Keratinocyte (primary cell): ENCODE measurements around the gene RNF212.
"Not testable (repeated sequence)": the region's sequence is repeated elsewhere in the genome, so short reads cannot be mapped to it uniquely, and the experiment has no call there.

ENCODE experiments used
- EZH2 ChIP-seq: IDR thresholded peaks from one replicate; pipeline ENCODE4 v1.6.1; 2012; ENCODE audit warnings: inconsistent platforms, mild to moderate bottlenecking, low read length, moderate library complexity
- TF ChIP-seq, protein P1 (sequence below), 3 experiments: IDR thresholded peaks in 1 of 3; conservative IDR thresholded peaks in 1 of 3; optimal IDR thresholded peaks in 1 of 3; 2 replicates in 2 of 3; 3 replicates in 1 of 3; pipeline versions ENCODE3 to v1.5.1; 2011; ENCODE audit warnings: low read length in 3 of 3, mild to moderate bottlenecking in 3 of 3, moderate library complexity in 2 of 3, control low read depth in 1 of 3, inconsistent platforms in 1 of 3; ENCODE audit not compliant: insufficient read depth in 2 of 3; ENCODE audit errors: extremely low read depth in 1 of 3

DNA sequence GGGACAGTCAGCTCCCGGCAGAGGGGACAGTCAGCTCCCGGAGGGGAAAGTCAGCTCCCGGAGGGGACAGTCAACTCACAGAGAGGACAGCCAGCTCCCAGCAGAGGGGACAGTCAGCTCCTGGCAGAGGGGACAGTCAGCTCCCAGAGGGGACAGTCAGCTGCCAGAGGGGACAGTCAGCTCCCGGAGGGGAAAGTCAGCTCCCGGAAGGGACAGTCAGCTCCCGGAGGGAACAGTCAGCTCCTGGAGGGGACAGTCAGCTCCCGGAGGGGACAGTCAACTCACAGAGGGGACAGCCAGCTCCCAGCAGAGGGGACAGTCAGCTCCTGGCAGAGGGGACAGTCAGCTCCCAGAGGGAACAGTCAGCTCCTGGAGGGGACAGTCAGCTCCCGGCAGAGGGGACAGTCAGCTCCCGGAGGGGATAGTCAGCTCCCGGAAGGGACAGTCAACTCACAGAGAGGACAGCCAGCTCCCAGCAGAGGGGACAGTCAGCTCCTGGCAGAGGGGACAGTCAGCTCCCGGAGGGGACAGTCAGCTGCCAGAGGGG is 58.6 kb downstream of the RNF212 start:
- TF ChIP-seq, protein P1, sequence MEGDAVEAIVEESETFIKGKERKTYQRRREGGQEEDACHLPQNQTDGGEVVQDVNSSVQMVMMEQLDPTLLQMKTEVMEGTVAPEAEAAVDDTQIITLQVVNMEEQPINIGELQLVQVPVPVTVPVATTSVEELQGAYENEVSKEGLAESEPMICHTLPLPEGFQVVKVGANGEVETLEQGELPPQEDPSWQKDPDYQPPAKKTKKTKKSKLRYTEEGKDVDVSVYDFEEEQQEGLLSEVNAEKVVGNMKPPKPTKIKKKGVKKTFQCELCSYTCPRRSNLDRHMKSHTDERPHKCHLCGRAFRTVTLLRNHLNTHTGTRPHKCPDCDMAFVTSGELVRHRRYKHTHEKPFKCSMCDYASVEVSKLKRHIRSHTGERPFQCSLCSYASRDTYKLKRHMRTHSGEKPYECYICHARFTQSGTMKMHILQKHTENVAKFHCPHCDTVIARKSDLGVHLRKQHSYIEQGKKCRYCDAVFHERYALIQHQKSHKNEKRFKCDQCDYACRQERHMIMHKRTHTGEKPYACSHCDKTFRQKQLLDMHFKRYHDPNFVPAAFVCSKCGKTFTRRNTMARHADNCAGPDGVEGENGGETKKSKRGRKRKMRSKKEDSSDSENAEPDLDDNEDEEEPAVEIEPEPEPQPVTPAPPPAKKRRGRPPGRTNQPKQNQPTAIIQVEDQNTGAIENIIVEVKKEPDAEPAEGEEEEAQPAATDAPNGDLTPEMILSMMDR (optimal IDR thresholded peaks at IDR 0.05 in 1 of 3, IDR thresholded peaks at IDR 0.05 in 1 of 3, conservative IDR thresholded peaks at IDR 0.05 in 1 of 3; ENCODE audit: extremely low read depth in 1 of 3, insufficient read depth in 2 of 3, low read length in 3 of 3): not testable (repeated sequence)
- TF ChIP-seq EZH2: not testable (repeated sequence)
